ENCODE measurements around the gene PADI3.

The PADI3 gene

GRCh38 chr1:17274186-17275170 is 25.6 kb downstream of the PADI3 start:
- FAIRE-seq: no peak

DNA sequence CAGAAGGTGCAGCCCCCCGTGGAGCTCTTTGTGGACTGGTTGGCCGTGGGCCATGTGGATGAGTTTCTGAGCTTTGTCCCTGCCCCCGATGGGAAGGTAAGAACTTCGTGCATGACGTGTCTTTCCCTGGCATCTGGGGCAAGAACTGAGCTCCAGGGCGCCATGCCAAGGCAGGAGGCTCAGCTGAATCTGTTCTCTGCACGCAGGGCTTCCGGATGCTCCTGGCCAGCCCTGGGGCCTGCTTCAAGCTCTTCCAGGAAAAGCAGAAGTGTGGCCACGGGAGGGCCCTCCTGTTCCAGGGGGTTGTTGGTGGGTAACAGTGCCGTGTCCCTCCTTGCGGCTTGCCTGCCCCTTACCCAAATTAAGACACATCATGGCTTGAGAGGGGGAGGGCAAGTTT is 27.7 kb downstream of the PADI3 start:
- FAIRE-seq: no peak

DNA sequence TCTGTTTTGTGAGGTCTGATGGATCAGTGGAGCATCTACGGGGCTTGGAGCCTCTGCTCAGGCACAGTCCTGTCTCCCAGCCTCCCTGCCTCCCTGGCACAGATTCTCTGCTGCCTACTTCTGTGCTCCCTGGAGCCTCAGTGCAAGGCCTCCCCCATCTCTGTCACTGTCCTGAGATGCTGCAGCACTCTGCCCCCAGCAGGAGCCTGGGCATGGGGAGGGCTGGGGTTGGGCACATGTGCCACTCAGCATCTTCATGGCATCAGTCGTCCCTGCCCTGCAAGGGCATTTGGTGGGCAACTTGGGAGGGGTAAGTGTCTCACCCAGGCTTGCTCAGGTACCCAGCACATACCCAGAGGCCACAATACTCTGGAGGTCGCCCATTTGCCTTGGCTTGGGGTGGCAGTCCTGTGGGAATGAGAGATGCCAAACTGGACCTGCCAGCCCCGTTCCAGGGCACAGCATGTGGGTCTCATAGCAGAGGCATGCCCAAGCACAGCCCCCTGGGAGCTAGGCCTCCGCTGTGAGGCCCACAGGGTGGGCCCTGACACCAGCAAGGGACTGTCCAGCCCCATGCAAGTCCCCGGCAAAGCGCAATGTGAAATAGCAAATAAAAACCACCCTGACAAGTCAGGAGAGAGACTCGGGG is 28.7 kb downstream of the PADI3 start:
- FAIRE-seq: no peak

GRCh38 chr1:17278996-17279830 is 30.3 kb downstream of the PADI3 start:
- FAIRE-seq: no peak

DNA sequence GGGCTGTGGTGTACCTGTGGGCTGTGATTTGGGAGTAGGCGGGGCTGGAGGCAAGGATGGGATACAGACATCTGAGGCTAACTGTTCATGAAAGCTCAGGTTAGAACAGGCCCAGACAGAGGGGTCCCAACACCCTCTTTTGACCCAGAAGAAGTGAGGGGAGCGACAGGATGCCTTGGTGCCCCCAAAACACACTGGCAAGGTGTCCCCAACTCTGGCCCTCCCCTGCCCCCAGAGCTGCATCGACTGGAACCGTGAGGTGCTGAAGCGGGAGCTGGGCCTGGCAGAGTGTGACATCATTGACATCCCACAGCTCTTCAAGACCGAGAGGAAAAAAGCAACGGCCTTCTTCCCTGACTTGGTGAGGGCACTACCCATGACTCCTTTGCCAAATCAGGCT is 31.5 kb downstream of the PADI3 start:
- no peak for FAIRE-seq

- FAIRE-seq: no peak
Observed at GRCh38 chr1:17280894-17281293, 32.0 kb downstream of the PADI3 start.

DNA sequence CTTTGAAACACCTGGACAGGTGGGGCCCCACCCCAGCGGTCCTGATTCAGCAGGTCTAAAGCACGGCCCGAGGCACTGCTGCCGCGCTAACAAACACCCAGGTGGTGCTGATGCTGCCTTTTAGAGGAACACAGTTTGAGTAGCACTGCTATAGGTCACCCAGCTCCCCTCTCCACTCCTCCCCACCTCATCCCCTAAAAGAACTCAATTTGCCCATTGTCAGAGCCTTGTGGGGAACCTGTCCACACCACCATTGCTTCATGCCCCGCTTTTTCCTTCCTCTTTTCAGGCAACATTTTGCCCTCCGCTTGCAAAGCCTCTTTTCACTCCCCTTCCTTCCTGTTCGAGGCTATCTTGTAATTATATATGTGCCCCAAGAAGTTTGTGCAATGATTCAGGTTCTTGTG is 32.9 kb downstream of the PADI3 start:
- no peak for FAIRE-seq

GRCh38 chr1:17282836-17283235 is 33.9 kb downstream of the PADI3 start:
- FAIRE-seq: no peak

DNA sequence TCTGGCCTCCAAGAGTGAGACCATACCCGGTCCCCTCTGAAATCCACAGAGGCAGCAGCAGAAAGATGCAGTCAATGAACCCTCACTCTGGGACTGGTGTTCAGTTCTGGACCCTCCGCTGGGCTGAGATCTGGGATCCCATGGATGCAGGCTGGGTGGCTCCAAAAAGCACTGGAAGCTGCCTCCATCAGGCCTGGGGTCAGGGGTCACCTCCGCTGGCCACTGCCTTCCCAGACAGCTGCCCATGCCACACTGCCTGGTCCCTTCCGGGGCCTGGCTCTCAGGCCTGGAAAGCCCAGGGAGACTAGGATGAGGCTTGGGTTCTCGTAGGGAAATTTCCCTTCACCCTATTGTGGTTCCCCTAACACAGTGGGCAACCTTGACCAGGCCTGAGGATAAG is 37.7 kb downstream of the PADI3 start:
- no peak for FAIRE-seq

- no peak for FAIRE-seq
Observed at GRCh38 chr1:17287130-17287776, 38.4 kb downstream of the PADI3 start.

- FAIRE-seq: no peak
Observed at GRCh38 chr1:17289721-17290120, 40.8 kb downstream of the PADI3 start.

DNA sequence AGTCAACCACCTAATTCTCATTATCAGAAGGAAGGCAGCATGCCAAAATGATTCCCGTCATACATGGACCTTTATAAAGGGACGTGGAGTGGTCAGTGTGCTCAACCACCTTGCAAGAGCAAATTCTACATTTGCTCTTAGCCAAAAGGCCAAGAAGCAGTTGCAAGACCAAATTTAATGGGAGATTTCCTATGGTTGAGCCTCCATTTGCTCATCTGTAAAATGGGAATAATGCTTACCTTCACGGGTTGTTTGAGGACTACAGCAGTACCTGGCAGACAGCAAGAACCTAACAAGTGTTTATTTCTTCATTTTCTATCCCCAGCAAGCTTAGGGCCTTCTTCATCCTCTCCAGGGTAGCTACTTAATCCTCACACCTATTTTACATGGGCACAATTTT is 41.7 kb downstream of the PADI3 start:
- FAIRE-seq: no peak

- no peak for FAIRE-seq
Observed at GRCh38 chr1:17292299-17293160, 43.6 kb downstream of the PADI3 start.

DNA sequence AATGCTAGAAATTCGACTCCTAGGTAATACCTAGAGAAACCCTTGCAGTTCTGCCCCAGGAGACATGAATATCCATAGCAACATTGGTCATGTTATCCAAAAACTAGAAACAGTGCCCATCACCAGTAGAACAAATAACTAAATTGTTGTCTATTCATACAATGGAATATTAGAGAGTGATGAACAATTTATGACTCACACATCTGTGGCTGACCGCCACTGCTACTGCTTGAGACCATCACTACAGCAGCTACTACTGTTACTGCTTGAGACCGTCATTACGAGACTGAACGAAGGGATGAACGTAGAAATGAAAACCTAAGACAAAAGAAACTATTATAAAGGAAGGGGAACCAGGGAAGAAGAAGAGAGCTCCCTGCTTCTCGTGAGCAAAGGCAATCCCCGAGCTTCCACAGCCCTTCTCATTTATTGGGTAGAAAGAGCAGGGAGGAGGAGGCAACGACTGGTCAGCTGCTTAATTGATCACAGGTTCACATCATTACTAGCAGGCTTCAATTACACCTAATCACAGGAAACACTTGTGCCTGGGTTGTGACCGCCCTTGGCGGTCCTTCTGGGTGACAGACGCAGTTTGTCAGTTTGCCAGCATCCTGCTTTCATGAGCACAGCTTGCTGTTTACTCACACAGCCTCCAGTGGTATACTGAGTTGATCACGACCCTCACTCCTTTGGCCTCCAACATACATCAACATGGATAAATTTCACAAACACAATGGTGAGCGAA is 45.0 kb downstream of the PADI3 start:
- FAIRE-seq: no peak

- FAIRE-seq: no peak
Observed at GRCh38 chr1:17295292-17295691, 46.4 kb downstream of the PADI3 start.

DNA sequence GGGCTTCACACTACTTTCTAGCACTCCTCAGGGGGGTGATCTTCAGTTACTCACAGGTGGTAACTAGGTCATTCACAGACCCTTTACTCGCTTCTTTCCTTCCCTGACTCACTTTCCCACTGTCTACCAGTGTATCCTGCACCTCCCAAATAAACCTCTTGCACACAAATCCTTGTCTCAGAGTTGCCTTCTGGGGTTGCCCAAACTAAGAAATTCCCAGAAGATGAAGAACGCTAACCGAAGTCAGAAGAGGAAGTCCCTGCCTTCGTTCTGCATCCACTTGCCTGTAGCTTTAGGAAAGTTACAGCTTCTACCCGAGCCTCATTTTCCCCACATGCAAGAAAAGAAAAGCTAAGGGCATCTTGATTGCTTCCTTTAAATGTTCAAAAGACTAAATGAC is 47.2 kb downstream of the PADI3 start:
- no peak for FAIRE-seq

GRCh38 chr1:17297991-17298390 is 49.1 kb downstream of the PADI3 start:
- no peak for FAIRE-seq

DNA sequence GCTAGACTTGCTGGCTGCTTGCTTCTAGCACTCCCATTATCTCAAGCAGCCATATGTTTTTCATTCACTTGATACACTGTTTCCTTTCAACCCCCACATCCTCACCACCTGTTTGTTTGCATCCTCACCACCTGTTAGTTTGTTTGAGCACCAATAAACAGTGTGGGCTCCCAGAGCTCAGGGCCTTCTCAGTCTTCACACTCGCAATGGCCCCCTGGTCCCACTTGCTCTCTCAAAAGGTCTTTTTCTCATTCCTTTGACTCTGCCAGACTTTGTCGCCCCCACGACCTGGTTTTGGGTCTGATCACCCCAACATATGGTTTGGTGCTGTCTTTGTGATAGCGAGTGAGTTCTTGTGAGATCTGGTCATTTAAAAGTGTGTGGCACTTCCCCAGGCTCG is 52.9 kb downstream of the PADI3 start:
- no peak for FAIRE-seq

- FAIRE-seq: no peak
Observed at GRCh38 chr1:17304151-17304825, 55.4 kb downstream of the PADI3 start.

GRCh38 chr1:17304826-17305175 is 55.9 kb downstream of the PADI3 start:
- no peak for FAIRE-seq

Measured in endometrium (tissue), 2 donors.